ENCODE results near the gene AKNA.

The AKNA gene

GRCh38 chr9:114387680-114388356 lies at the start of gene AKNA:
AKNA (minus strand) TSS chr9:114387982; CDS start chr9:114381333, 6,649 bp downstream.
- DNase-seq (ENCODE audit: low spot score) = peak; percentile 85

DNA sequence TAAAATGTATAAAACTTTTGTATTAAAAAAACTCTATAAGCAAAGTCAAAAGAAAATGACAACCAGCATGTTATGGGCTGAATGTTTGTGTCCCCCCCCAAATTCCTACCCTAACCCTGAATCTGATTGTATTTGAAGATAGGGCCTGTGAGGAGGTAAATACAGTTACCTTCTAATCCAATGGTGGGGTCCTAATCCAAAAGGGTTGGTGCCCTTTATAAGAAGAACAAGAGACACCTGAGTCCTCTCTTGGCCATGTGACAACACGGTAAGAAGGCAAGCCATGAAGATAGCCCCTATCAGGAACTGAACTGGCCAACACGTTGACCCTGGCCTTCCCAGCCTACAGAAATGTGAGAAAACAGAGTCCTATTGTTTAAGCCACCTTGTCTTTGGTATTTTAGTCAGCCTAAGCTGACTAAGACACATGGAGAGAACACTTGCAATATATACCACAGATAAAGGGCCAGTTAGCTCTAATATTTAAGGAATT lies 49.7 kb upstream of the AKNA start:
- no peak for DNase-seq (ENCODE audit: low spot score)

GRCh38 chr9:114434878-114435311 lies 47.1 kb upstream of the AKNA start:
- DNase-seq (ENCODE audit: low spot score) = no peak

GRCh38 chr9:114433720-114434255 lies 46.0 kb upstream of the AKNA start:
- no peak for DNase-seq (ENCODE audit: low spot score)

DNA sequence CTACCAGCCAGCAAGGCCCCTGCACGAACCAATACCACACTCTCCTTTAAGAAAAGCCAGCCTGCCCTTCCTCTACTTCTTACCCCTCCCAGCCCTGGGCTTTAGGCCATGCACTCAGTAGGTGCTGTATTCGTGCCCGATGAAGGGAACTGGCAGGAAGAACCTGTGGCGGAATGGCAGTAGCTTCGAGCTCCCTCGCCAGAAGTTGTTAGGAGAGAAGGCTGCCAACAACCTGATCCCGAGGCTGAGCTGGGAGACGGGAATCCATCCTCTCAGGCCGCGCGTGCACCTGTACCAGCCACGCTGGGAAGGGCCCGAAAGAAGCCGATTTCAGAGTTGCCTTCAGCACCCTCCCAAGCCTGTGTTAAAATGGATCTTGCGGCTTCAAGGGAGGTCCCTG lies 45.3 kb upstream of the AKNA start:
- no peak for DNase-seq (ENCODE audit: low spot score)

DNA sequence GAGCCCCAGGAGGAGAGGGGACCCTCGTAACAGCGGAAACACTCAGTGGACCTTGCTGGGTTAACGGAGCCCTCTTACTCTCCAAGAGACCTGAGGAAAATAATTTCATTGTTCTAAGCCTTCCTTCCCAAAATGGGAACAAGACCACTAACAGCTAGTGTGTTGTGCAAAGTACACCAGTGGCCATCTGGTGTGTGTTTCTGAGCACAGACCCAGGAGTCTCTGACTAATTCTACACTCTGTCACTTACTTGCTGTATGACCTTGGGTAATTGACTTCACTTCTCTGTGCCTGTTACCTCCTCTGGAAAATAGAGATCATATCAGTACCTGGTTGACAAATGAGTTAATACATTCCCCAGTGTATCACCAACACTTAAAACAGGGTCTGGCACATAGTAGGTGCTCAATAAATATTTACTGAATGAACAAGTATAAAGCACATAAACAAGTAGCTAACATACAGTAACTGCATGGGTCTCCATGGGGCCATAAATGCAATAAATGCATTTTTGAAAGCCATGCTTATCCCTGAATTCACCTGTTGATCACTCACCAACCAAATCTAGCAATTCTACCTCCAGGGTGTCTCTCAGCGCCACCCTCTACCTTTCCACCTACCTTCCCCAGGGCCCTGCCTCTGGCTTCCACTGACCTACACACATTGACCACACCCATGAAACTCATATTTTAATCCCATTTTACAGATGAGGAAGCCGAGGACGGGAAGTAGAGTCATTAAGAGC lies 44.7 kb upstream of the AKNA start:
- no peak for DNase-seq (ENCODE audit: low spot score)

DNA sequence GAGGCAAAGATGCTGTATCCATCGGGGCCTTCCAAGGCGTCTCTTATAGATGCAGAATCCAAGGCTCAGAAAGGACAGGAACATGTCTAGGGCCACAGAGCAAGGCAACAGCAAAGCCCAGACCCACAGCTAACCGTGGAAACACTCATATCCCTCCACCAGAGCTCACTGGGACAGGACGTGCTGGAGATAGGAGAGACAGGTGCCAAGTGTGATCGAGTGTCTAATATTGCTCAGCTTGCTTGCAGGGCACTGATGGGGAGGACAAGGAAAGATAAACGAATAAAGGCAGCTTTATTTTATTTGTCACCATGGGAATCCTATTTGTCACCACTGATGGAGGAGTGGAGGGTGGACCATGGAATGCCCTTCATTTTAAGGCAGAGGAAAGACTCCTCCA lies 44.0 kb upstream of the AKNA start:
- DNase-seq (ENCODE audit: low spot score) = no peak

- no peak for DNase-seq (ENCODE audit: low spot score)
Measured at GRCh38 chr9:114431003-114431402, 43.2 kb upstream of the AKNA start.

DNA sequence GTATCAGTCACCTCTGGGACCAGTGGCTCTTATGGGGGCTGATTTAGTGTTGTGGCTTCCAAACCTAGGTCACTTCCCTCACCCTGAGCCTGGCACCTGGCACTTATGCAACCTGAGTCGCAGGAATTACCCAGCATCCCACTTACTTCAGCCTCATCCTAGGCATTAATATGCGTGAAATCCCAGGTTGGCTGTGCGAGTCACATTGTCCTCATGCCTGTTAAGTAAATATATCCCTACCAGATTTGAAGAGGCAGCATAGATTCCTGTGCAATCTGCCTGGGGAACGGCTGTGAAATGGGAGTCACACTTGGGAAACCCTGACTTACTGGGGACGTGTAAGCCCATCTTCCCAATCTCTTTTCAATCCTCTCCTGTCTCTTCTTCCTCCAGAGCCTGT lies 42.7 kb upstream of the AKNA start:
- no peak for DNase-seq (ENCODE audit: low spot score)

- no peak for DNase-seq (ENCODE audit: low spot score)
Measured at GRCh38 chr9:114429488-114429887, 41.7 kb upstream of the AKNA start.

GRCh38 chr9:114428466-114428865 lies 40.7 kb upstream of the AKNA start:
- no peak for DNase-seq (ENCODE audit: low spot score)

DNA sequence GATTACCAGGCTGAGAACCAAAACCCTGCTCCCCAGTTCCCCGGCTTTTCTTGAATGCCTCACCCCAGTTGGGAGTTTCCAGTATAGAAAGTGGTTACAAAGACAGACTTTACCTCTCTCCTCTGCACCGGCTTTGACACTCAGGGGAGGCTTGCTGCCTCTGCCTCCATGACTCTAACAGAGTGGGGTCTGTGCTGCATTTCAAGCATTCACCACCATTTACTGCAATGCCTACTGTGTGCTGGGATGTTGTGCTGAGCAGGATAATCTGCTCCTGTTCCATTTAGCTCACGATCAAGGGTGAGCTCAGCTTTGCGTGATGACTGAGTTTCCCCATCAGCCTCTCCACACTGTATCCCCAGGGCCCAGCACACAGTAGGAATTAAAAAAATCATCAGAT lies 39.9 kb upstream of the AKNA start:
- DNase-seq (ENCODE audit: low spot score) = no peak

DNA sequence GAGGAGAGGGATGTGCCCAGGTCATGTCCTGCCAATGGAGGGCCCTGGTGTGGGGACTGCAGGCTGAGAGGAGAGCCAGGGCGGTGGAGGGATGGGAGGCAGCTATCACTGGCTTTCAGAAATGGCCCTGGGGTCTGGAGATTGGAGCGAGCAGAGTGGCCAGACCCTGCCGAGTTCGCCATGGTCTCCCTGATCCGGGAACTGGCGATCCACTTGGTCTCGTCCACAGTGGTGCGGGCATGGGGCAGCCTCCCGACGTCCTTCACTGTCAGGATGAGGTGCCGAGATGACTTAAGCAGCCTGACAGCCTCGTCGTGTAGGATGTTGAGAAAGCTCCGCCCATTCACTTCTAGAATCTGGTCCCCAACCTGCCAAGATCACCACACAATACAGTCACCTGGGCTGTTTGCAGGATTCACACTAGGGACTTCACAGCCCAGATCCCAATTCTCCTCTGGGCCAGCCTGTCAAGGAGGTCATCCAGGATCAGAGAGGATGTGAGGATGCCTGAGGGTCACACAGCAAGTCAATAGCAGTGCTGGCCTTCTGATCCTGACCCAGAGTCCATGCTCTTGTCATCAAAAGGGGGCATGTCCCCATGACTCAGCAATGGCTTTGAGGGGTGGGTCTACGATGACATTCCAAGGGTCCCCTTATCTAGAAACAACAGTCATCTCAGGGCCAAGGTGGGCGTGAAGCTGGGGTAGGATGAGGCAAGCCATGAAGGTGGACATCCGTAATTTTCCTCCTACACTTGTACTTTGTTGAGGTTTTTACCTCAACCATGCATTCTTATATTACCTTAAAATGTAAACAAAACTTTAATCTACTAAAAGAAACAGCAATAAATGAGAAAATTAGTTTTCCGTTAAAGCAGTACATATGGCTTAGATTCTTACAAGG lies 38.5 kb upstream of the AKNA start:
- no peak for DNase-seq (ENCODE audit: low spot score)

GRCh38 chr9:114425126-114425525 lies 37.3 kb upstream of the AKNA start:
- no peak for DNase-seq (ENCODE audit: low spot score)

- DNase-seq (ENCODE audit: low spot score) = no peak
Measured at GRCh38 chr9:114424126-114424525, 36.3 kb upstream of the AKNA start.

DNA sequence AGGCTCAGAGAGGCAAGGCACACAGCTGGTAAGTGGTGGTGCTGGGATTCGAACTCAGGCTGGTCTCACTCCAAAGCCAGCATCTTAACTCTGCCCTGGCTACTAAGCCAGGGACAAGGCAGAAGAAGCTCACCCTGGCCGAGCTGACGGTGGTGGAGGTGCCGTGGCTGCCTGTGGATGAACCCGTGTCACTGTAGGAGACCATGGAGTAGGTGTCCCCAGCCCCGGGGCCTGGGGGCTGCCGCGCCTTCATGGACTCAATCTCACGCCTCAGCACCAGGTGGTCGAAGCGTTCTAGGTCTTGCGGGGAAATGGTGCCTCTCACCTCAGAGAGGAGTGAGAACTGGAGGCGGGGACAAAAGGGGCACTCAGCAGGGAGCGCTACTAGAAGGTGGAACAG lies 35.4 kb upstream of the AKNA start:
- DNase-seq (ENCODE audit: low spot score) = no peak

DNA sequence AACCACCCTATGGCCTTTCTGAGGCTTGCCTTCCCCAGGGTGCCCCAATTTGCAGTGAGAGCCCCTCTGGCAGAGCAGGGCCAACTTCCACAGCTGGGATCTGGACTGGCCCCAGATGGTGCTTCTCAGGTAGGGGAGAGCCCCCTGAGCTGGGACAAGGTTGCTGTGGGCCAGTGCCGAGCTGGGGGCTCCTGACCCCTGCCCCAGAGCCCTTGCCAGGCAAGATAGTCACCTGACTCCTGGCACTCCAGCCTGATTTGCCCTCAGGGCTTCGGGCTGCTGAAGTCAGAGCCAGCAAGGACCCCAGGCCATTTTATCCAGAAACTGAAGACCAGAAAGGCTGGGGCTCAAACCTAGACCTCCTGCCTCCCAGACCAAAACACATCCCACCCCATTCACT lies 33.4 kb upstream of the AKNA start:
- DNase-seq (ENCODE audit: low spot score) = no peak

GRCh38 chr9:114419796-114420195 lies 32.0 kb upstream of the AKNA start:
- DNase-seq (ENCODE audit: low spot score) = no peak

- DNase-seq (ENCODE audit: low spot score) = no peak
Measured at GRCh38 chr9:114418053-114418452, 30.3 kb upstream of the AKNA start.

GRCh38 chr9:114417511-114417910 lies 29.7 kb upstream of the AKNA start:
- no peak for DNase-seq (ENCODE audit: low spot score)

DNA sequence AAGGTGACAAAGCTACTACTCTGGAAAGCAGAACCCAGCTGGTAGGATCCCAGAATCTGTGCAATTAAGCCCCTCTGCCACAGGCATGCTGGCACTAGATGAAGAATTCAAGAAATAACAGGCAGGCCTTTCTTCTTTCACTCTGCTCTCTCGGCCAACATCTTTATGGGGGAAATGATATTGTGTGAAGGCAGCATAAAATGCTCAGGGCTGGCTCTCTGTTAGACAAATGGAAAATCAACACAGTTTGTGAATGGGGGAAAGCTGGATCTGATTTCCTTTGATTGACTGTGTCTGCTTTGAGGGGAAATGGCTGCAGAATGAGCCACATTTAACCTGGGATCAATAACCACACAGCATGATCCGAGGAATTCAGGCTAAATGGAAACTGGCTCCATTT lies 29.1 kb upstream of the AKNA start:
- no peak for DNase-seq (ENCODE audit: low spot score)

GRCh38 chr9:114416290-114416689 lies 28.5 kb upstream of the AKNA start:
- no peak for DNase-seq (ENCODE audit: low spot score)
